Glutamatergic neuron (in vitro differentiated cells): Measurements from ENCODE around the gene DYRK1A. TPM values are rescaled to one million over a fixed set of nuclear protein-coding genes. Genes with fewer than 3 reads are reported as not detected.

Experiments
- DNase-seq: peaks from one replicate; pipeline ENCODE4 v3.0.0; 2022
- H3K27ac Mint-ChIP-seq: one replicate; pipeline ENCODE4 v1.8.0; 2020; ENCODE audit warnings: mild to moderate bottlenecking, mixed read lengths, inconsistent platforms; ENCODE audit not compliant: unreplicated experiment
- H3K27me3 Mint-ChIP-seq: one replicate; pipeline ENCODE4 v1.8.0; 2020; ENCODE audit warnings: mild to moderate bottlenecking, moderate library complexity, mixed read lengths, inconsistent platforms; ENCODE audit not compliant: unreplicated experiment
- H3K36me3 Mint-ChIP-seq: one replicate; pipeline ENCODE4 v1.8.0; 2020; ENCODE audit warnings: mild to moderate bottlenecking, mixed read lengths, inconsistent platforms; ENCODE audit not compliant: unreplicated experiment
- H3K4me1 Mint-ChIP-seq: one replicate; pipeline ENCODE4 v1.8.0; 2020; ENCODE audit warnings: mild to moderate bottlenecking, low read depth, mixed read lengths, inconsistent platforms; ENCODE audit not compliant: unreplicated experiment
- H3K4me3 Mint-ChIP-seq: one replicate; pipeline ENCODE4 v1.8.0; 2020; ENCODE audit warnings: mild to moderate bottlenecking, mixed read lengths, inconsistent platforms; ENCODE audit not compliant: unreplicated experiment
- H3K9me3 Mint-ChIP-seq: one replicate; pipeline ENCODE4 v1.8.0; 2020; ENCODE audit warnings: mild to moderate bottlenecking, moderate library complexity, mixed read lengths, inconsistent platforms; ENCODE audit not compliant: unreplicated experiment
- CTCF ChIP-seq: fragments of 200-600 bp; sonication (generic); IDR thresholded peaks from one replicate; pipeline ENCODE4 v1.5.0; 2021; ENCODE audit not compliant: partially characterized antibody, unreplicated experiment
- total RNA-seq: library from RNA; stranded (reverse); fragmentation: NEBNext Ultra II Directional; extraction: Animal tissue kit (Norgen Biotek cat#: 25700); gene quantifications from one replicate; pipeline ENCODE4 v1.2.1, GENCODE V29; 2021; ENCODE audit not compliant: unreplicated experiment

The DYRK1A gene
- total RNA-seq, 1 donor from 2014 or later = 70.4 TPM

GRCh38 chr21:37408464-37409193, 42.1 kb downstream of the DYRK1A start:
- H3K27me3 Mint-ChIP-seq = peaks cover 4% of the 10 kb centered on the region
- H3K4me1 Mint-ChIP-seq = peaks cover 38% of the 10 kb centered on the region
- H3K9me3 Mint-ChIP-seq = peaks cover 1% of the 10 kb centered on the region
- TF ChIP-seq CTCF = no peak
- DNase-seq = no peak
- no peak overlapping the region for H3K4me3 Mint-ChIP-seq
- no peak overlapping the region for H3K27ac Mint-ChIP-seq
- H3K36me3 Mint-ChIP-seq = no peaks in the 10 kb centered on the region

GRCh38 chr21:37410639-37411038, 44.1 kb downstream of the DYRK1A start:
- H3K27me3 Mint-ChIP-seq = peaks cover under 1% of the 10 kb centered on the region

GRCh38 chr21:37412603-37413360, 46.2 kb downstream of the DYRK1A start:
- Mint-ChIP-seq H3K9me3 (peaks cover 3% of the 10 kb centered on the region), H3K4me3 (no peak overlapping the region), H3K27ac (no peak overlapping the region), H3K27me3 (no peaks in the 10 kb centered on the region), H3K36me3 (no peaks in the 10 kb centered on the region), H3K4me1 (peaks cover 19% of the 10 kb centered on the region)
- TF ChIP-seq CTCF = no peak
- DNase-seq = no peak

More at GRCh38 chr21:37410639-37411038, 44.1 kb downstream of the DYRK1A start:
- H3K4me3 Mint-ChIP-seq = no peak overlapping the region
- peaks cover 28% of the 10 kb centered on the region for H3K4me1 Mint-ChIP-seq
- no peak for DNase-seq
- H3K27ac Mint-ChIP-seq = no peak overlapping the region
- H3K36me3 Mint-ChIP-seq = no peaks in the 10 kb centered on the region
- TF ChIP-seq CTCF = no peak
- H3K9me3 Mint-ChIP-seq = peaks cover 1% of the 10 kb centered on the region

- Mint-ChIP-seq H3K4me3 (no peak overlapping the region), H3K27ac (no peak overlapping the region), H3K9me3 (peaks cover 3% of the 10 kb centered on the region), H3K4me1 (peaks cover 14% of the 10 kb centered on the region), H3K36me3 (no peaks in the 10 kb centered on the region), H3K27me3 (no peaks in the 10 kb centered on the region)
- TF ChIP-seq CTCF = no peak
- no peak for DNase-seq
These were observed 47.1 kb downstream of the DYRK1A start for GRCh38 chr21:37413553-37414291.
